Smooth muscle cell (in vitro differentiated cells): ENCODE measurements around the gene DSP. TPM values are rescaled to one million over a fixed set of nuclear protein-coding genes. Genes with fewer than 3 reads are reported as not detected.
A peak's percentile ranks its signal among the peaks of the same experiment; 100 is the strongest.

Experiments used
- DNase-seq: peaks from one replicate; lab custom pipeline; 2025; ENCODE audit not compliant: unreplicated experiment; lab: John Stamatoyannopoulos, UW
- H2AFZ ChIP-seq: fragments of 200-600 bp; sonication (generic); 2 replicates; pipeline ENCODE4 v1.6.0; 2016; ENCODE audit warnings: antibody characterized with exemption, low read depth, mild to moderate bottlenecking
- H3F3A ChIP-seq: fragments of 200-600 bp; sonication (generic); 2 replicates; pipeline ENCODE4 v1.6.0; 2017; ENCODE audit warnings: antibody characterized with exemption, low read depth
- H3K27ac ChIP-seq: fragments of 200-600 bp; sonication (generic); 2 replicates; pipeline ENCODE4 v1.5.1; 2016; ENCODE audit warnings: low read depth, mild to moderate bottlenecking
- H3K27me3 ChIP-seq: fragments of 200-600 bp; sonication (generic); 2 replicates; pipeline ENCODE4 v1.6.1; 2016; ENCODE audit warnings: low read depth, mild to moderate bottlenecking
- H3K36me3 ChIP-seq: fragments of 200-600 bp; sonication (generic); 2 replicates; pipeline ENCODE4 v1.5.1; 2016; ENCODE audit warnings: low read depth
- H3K4me1 ChIP-seq: fragments of 200-600 bp; sonication (generic); 2 replicates; pipeline ENCODE4 v1.5.1; 2016; ENCODE audit warnings: low read depth
- H3K4me2 ChIP-seq: fragments of 200-600 bp; sonication (generic); 2 replicates; pipeline ENCODE4 v1.6.0; 2016; ENCODE audit warnings: mild to moderate bottlenecking
- H3K4me3 ChIP-seq: fragments of 200-600 bp; sonication (generic); 2 replicates; pipeline ENCODE4 v1.5.1; 2016; ENCODE audit warnings: mild to moderate bottlenecking
- H3K79me2 ChIP-seq: fragments of 200-600 bp; sonication (generic); 2 replicates; pipeline ENCODE4 v1.6.0; 2016; ENCODE audit warnings: low read depth, mild to moderate bottlenecking
- H3K9ac ChIP-seq: fragments of 200-600 bp; sonication (generic); 2 replicates; pipeline ENCODE4 v1.6.0; 2016; ENCODE audit warnings: low read depth
- H3K9me3 ChIP-seq: fragments of 200-600 bp; sonication (generic); replicated peaks from 2 replicates; pipeline ENCODE4 v1.5.1; 2016; ENCODE audit warnings: low read depth
- H4K20me1 ChIP-seq: fragments of 200-600 bp; sonication (generic); 2 replicates; pipeline ENCODE4 v1.6.0; 2016; ENCODE audit warnings: low read depth
- WGBS: methylation state at CpG from one replicate; pipeline ENCODE4 v1.1.7; 2016; ENCODE audit warnings: low lambda C conversion rate; 5-methylcytosine and 5-hydroxymethylcytosine counted together
- polyA plus RNA-seq: library from polyadenylated mRNA; unstranded; fragments of >200 nt; fragmentation: Nextera tagmentation; extraction: Ambion mirVana; gene quantifications from 2 replicates; pipeline ENCODE4 v1.2.1, GENCODE V29; 2016
- total RNA-seq: library from RNA; depleted of rRNA; stranded (reverse); fragments of >200 nt; gene quantifications from 2 replicates; pipeline ENCODE4 v1.2.3, GENCODE V29; 2014
- TF ChIP-seq, protein P1 (sequence below): fragments of 200-600 bp; sonication (generic); IDR thresholded peaks from 2 replicates; pipeline ENCODE4 v1.5.1; 2017; ENCODE audit warnings: borderline replicate concordance, mild to moderate bottlenecking, antibody characterized with exemption; ENCODE audit not compliant: insufficient read depth, poor library complexity, severe bottlenecking

DSP gene
- total and polyA plus RNA-seq, 2 experiments from 2014 or later = 64.1 to 347 TPM

DNA sequence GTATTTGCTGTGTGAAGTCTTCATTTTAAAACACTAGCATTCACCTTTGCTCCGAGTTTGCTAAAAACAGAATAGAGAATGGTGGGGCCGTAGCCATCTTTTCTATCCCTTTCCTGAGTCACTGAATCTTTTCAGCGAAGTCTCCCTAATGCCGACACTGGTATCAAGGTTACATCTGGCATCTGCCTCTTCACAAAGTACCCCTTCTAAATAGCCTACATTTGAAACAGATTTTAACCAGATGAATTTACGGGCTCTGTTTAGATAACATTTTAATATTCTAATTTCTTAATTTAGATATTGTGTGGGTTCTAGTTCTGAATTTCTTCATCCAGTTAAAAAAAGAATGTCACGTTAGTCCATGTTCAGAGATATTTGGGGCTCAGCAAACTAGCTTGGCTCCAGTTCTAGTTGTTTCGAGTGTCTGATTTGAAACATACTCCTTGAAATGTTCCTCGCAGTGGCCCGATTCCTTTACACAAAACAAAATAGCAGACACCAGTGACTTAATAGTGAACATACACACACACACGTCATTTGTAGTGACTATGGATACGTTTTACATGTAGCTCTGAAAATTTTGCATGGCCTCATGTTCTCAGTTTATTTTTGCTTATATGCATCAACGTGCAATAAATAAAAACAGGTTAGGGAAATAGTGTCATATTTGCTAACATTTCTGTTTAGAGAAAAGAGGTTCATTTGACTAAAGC is 15.1 kb downstream of the DSP start:
- TF ChIP-seq, protein P1, sequence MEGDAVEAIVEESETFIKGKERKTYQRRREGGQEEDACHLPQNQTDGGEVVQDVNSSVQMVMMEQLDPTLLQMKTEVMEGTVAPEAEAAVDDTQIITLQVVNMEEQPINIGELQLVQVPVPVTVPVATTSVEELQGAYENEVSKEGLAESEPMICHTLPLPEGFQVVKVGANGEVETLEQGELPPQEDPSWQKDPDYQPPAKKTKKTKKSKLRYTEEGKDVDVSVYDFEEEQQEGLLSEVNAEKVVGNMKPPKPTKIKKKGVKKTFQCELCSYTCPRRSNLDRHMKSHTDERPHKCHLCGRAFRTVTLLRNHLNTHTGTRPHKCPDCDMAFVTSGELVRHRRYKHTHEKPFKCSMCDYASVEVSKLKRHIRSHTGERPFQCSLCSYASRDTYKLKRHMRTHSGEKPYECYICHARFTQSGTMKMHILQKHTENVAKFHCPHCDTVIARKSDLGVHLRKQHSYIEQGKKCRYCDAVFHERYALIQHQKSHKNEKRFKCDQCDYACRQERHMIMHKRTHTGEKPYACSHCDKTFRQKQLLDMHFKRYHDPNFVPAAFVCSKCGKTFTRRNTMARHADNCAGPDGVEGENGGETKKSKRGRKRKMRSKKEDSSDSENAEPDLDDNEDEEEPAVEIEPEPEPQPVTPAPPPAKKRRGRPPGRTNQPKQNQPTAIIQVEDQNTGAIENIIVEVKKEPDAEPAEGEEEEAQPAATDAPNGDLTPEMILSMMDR = no peak
- H3K4me1 ChIP-seq = no peaks in the 10 kb centered on the region
- H3K9me3 ChIP-seq = no peaks in the 10 kb centered on the region
- no peak for DNase-seq
- peaks cover 27% of the 10 kb centered on the region for H3K36me3 ChIP-seq
- no peak overlapping the region for H3K9ac ChIP-seq
- H4K20me1 ChIP-seq = peaks cover 94% of the 10 kb centered on the region
- H3K4me2 ChIP-seq = no peak overlapping the region
- H3K4me3 ChIP-seq = no peak overlapping the region
- H3K27ac ChIP-seq = peak overlapping the region; percentile 6
- 96% methylated on average over 12 of the region's 12 CpGs for WGBS
- H3F3A ChIP-seq = peaks cover 3% of the 10 kb centered on the region
- peaks cover 65% of the 10 kb centered on the region for H3K79me2 ChIP-seq
- H3K27me3 ChIP-seq = no peaks in the 10 kb centered on the region
- no peak overlapping the region for H2AFZ ChIP-seq

DNA sequence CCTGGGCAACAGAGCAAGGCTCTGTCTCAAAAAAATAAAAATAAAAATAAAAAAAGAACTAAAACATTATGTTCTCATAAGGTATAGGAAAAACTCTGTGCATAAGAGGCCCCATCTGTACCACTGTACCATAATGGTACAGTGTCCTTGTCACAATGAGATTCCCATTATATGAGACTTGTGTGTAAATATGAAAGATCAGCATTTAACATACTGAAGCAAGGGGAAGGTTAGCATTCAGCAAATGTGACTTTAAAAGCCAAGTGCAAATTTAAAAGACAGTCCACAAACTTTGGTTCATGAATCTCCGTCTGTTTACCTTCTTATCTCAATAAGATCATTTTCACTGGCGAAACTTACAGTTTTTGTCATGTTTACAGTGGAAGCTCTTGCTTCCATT is 16.2 kb downstream of the DSP start:
- no peaks in the 10 kb centered on the region for H3K27me3 ChIP-seq
- TF ChIP-seq, protein P1 = no peak
- no peak overlapping the region for H3K9ac ChIP-seq
- H3F3A ChIP-seq = no peaks in the 10 kb centered on the region
- peaks cover 27% of the 10 kb centered on the region for H3K36me3 ChIP-seq
- peaks cover 97% of the 10 kb centered on the region for H4K20me1 ChIP-seq
- peak overlapping the region; percentile 38 for H3K27ac ChIP-seq
- no peak overlapping the region for H2AFZ ChIP-seq
- H3K4me1 ChIP-seq = no peaks in the 10 kb centered on the region
- H3K4me2 ChIP-seq = no peak overlapping the region
- H3K9me3 ChIP-seq = no peaks in the 10 kb centered on the region
- no peak for DNase-seq
- no peak overlapping the region for H3K4me3 ChIP-seq
- peaks cover 62% of the 10 kb centered on the region for H3K79me2 ChIP-seq
- WGBS = 84% methylated on average over 2 of the region's 2 CpGs

DNA sequence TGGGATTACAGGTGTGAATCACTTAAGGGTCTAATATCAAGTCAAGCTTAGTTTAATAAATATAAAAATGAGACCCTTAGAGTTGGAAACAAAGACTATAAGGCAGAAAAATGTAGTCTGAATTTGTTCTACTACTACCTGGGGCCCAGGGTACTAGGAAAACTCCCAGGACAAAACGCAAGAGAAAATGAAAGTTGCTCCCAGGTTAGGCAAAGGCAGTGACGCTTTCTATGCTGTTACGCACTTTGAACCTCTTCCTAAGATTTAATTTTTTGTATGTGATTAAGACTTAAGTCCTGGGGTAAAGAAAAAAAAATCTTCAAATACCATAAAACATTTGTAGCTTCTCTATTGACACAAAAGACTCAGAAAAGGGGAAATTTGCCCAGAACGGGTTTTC is 17.3 kb downstream of the DSP start:
- Histone ChIP-seq H3K9ac (no peak overlapping the region), H3K36me3 (peaks cover 32% of the 10 kb centered on the region), H2AFZ (no peak overlapping the region), H3K4me3 (no peak overlapping the region), H3K27ac (peak overlapping the region; percentile 70), H4K20me1 (peaks cover 97% of the 10 kb centered on the region), H3K27me3 (no peaks in the 10 kb centered on the region), H3K79me2 (peaks cover 51% of the 10 kb centered on the region), H3K9me3 (no peaks in the 10 kb centered on the region), H3K4me2 (no peak overlapping the region), H3K4me1 (no peaks in the 10 kb centered on the region), H3F3A (no peaks in the 10 kb centered on the region)
- DNase-seq = no peak
- WGBS = 94% methylated on average over 4 of the region's 4 CpGs
- TF ChIP-seq, protein P1 = no peak

DNA sequence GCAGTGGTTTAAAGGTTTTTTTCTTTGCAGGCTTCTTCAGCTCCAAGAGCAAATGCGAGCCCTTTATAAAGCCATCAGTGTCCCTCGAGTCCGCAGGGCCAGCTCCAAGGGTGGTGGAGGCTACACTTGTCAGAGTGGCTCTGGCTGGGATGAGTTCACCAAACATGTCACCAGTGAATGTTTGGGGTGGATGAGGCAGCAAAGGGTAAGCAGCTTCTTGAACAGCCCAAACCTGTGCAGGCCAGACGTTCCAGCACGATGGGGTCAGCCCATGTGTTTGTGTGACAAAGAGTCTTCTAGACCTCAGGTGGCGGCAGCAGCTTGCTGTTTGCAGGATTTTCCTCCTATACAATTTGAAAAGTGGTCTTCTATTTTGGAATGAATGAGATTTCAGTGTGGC is 17.7 kb downstream of the DSP start:
- H3K9me3 ChIP-seq = no peaks in the 10 kb centered on the region
- H3K36me3 ChIP-seq = peaks cover 34% of the 10 kb centered on the region
- H3K4me2 ChIP-seq = no peak overlapping the region
- no peaks in the 10 kb centered on the region for H3F3A ChIP-seq
- peak overlapping the region; percentile 27 for H3K9ac ChIP-seq
- H3K79me2 ChIP-seq = peaks cover 52% of the 10 kb centered on the region
- no peaks in the 10 kb centered on the region for H3K4me1 ChIP-seq
- H3K4me3 ChIP-seq = no peak overlapping the region
- H2AFZ ChIP-seq = no peak overlapping the region
- peak overlapping the region; percentile 70 for H3K27ac ChIP-seq
- WGBS = 86% methylated on average over 6 of the region's 6 CpGs
- H3K27me3 ChIP-seq = no peaks in the 10 kb centered on the region
- TF ChIP-seq, protein P1 = no peak
- no peak for DNase-seq
- H4K20me1 ChIP-seq = peaks cover 98% of the 10 kb centered on the region
